GM04503 (cell line): ENCODE results near the gene ARHGAP9.
A peak's percentile ranks its signal among the peaks of the same experiment; 100 is the strongest.
"Not testable (repeated sequence)": the region's sequence is repeated elsewhere in the genome, so short reads cannot be mapped to it uniquely, and the experiment has no call there.

Experiments used
- DNase-seq: peaks from one replicate; pipeline ENCODE4 v3.0.0-alpha.2; 2012; ENCODE audit warnings: low read depth

The ARHGAP9 gene

GRCh38 chr12:57517187-57517586 lies 37.5 kb upstream of the ARHGAP9 start:
- peak; percentile 31 for DNase-seq

- DNase-seq: no peak
These were observed 37.0 kb upstream of the ARHGAP9 start for GRCh38 chr12:57516617-57517153.

- DNase-seq: no peak
These were observed 36.4 kb upstream of the ARHGAP9 start for GRCh38 chr12:57515934-57516541.

GRCh38 chr12:57515408-57515933 lies 35.8 kb upstream of the ARHGAP9 start:
- no peak for DNase-seq

- DNase-seq: no peak
These were observed 35.2 kb upstream of the ARHGAP9 start for GRCh38 chr12:57514720-57515407.

- DNase-seq: not testable (repeated sequence)
These were observed 34.6 kb upstream of the ARHGAP9 start for GRCh38 chr12:57514246-57514645.

- DNase-seq: not testable (repeated sequence)
These were observed 34.0 kb upstream of the ARHGAP9 start for GRCh38 chr12:57513677-57514076.

GRCh38 chr12:57513266-57513665 lies 33.6 kb upstream of the ARHGAP9 start:
- no peak for DNase-seq

GRCh38 chr12:57512665-57513064 lies 33.0 kb upstream of the ARHGAP9 start:
- DNase-seq: no peak

GRCh38 chr12:57511588-57512325 lies 32.1 kb upstream of the ARHGAP9 start:
- no peak for DNase-seq

- no peak for DNase-seq
These were observed 31.5 kb upstream of the ARHGAP9 start for GRCh38 chr12:57511161-57511560.

- DNase-seq: not testable (repeated sequence)
These were observed 28.1 kb upstream of the ARHGAP9 start for GRCh38 chr12:57507796-57508195.

GRCh38 chr12:57506541-57506940 lies 26.9 kb upstream of the ARHGAP9 start:
- DNase-seq: not testable (repeated sequence)

GRCh38 chr12:57502311-57502969 lies 22.8 kb upstream of the ARHGAP9 start:
- not testable (repeated sequence) for DNase-seq

GRCh38 chr12:57500213-57500612 lies 20.5 kb upstream of the ARHGAP9 start:
- no peak for DNase-seq

- DNase-seq: no peak
These were observed 18.9 kb upstream of the ARHGAP9 start for GRCh38 chr12:57498571-57498970.

GRCh38 chr12:57498132-57498502 lies 18.5 kb upstream of the ARHGAP9 start:
- no peak for DNase-seq

GRCh38 chr12:57497223-57498131 lies 17.8 kb upstream of the ARHGAP9 start:
- no peak for DNase-seq

- no peak for DNase-seq
These were observed 17.2 kb upstream of the ARHGAP9 start for GRCh38 chr12:57496822-57497221.

GRCh38 chr12:57495051-57495701 lies 15.5 kb upstream of the ARHGAP9 start:
- DNase-seq: not testable (repeated sequence)
